Fibroblast of the conjunctiva (primary cell): ENCODE results near the gene SLX4IP.
"Not testable (repeated sequence)": the region's sequence is repeated elsewhere in the genome, so short reads cannot be mapped to it uniquely, and the experiment has no call there.

Experiments
- DNase-seq: peaks from one replicate; pipeline ENCODE4 v3.0.0-alpha.2; 2010; ENCODE audit warnings: low read depth

The SLX4IP gene

DNA sequence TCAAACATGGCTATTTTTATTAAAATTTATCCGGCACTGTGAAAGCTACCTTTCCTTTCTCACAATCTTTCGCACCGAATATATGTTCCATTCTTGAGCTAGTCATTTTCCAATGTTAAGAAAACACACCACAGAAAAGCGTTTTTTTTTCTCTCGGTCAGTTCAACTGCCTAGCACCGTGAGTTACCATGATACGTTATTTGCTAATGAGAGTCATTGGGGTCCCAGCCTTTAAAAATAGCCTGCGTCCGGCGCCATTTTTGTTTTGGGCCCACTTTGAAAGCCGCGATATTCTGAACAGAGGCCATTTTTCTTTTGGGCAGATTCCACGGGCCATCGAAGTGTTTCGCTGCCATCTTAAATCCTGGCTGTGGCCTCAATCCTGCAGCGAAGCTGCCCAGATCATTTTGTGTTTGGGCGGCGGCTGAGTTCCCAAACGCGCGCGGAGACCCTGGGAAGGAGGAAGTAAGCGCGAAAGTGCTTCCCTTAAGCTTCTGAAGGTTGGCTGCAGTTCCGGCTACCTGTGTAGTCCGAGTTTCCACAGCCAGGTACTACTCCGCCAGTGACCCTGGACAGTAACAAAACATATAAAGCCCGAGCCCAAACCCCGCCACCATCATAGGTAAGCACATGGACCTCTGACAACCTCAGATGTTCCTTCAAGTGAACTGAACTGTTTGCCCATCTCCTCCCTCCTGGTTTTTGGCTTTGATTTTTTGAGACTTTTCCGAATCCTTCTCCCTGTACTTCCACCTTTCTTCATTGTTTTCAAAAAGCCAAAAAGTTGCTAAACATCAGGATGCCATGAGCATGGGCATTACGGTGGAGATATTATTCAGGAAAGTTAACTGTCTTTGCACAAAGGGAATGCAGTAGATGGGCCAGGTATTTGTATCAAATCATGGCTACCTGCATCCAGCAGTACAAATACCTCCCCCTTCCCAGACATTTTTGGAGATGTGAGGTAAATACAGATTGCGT lies at the start of gene SLX4IP:
Gene SLX4IP, plus strand, starts transcription at position 474 of the 981 bp plus-strand sequence. CDS start 22,900 bp downstream, outside the sequence.
- DNase-seq, result peak; percentile 94

- no peak for DNase-seq
Measured at GRCh38 chr20:10385850-10386544, 49.1 kb upstream of the SLX4IP start.

- no peak for DNase-seq
Measured at GRCh38 chr20:10387686-10388085, 47.4 kb upstream of the SLX4IP start.

- DNase-seq, result no peak
Measured at GRCh38 chr20:10388597-10388996, 46.5 kb upstream of the SLX4IP start.

DNA sequence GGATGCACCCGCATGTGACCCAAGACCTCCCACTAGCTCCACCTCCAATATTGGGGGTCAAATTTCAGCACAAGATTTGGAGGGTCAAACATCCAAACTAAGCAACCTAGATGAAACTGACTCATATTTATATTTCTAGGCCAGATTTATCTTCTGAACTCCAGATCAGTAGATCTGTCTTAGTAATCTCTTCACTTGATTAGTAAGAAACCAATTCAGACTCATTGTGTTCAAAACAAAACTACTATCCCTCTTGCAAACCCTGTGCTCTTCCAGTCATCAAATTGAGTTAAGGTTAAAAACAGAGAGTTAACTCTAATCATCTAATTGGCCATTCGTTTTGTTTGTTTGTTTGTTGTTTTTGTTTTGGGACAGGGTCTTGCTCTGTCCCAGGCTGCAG lies 44.4 kb upstream of the SLX4IP start:
- DNase-seq, result no peak

- not testable (repeated sequence) for DNase-seq
Measured at GRCh38 chr20:10394752-10395151, 40.4 kb upstream of the SLX4IP start.

GRCh38 chr20:10398834-10399369 lies 36.2 kb upstream of the SLX4IP start:
- DNase-seq, result no peak

- no peak for DNase-seq
Measured at GRCh38 chr20:10402938-10403608, 32.0 kb upstream of the SLX4IP start.

GRCh38 chr20:10404023-10404628 lies 31.0 kb upstream of the SLX4IP start:
- no peak for DNase-seq

DNA sequence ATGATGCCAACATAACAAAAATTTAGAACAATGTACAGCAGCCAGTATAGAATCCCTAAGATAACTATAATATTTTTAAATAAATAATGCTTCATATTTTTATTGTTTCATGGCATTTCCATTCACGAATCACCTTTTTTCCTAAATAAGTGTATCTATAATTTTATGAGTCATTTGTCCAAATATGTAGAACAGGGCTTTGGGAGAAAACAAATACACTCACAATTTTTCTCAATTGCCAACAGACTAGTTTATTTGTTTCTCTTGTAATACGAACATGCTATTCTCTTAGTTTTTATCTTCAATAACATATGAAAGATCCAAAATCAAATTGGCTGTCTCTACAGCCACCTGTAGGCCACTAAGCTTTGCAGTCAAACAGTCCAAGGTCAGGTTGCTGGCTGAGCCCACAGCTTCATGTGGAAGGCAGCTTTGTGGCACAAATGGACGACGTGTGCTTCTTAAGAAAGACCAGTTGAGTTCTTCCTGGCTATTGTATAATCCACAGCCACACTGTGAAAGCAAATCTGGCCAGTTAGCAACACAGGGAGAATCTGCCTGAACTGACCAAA lies 30.1 kb upstream of the SLX4IP start:
- DNase-seq, result no peak

GRCh38 chr20:10408108-10408813 lies 26.8 kb upstream of the SLX4IP start:
- DNase-seq, result no peak

- DNase-seq, result no peak
Measured at GRCh38 chr20:10411673-10412072, 23.4 kb upstream of the SLX4IP start.

GRCh38 chr20:10412591-10413408 lies 22.3 kb upstream of the SLX4IP start:
- DNase-seq, result no peak

GRCh38 chr20:10415013-10415650 lies 20.0 kb upstream of the SLX4IP start:
- DNase-seq, result no peak

DNA sequence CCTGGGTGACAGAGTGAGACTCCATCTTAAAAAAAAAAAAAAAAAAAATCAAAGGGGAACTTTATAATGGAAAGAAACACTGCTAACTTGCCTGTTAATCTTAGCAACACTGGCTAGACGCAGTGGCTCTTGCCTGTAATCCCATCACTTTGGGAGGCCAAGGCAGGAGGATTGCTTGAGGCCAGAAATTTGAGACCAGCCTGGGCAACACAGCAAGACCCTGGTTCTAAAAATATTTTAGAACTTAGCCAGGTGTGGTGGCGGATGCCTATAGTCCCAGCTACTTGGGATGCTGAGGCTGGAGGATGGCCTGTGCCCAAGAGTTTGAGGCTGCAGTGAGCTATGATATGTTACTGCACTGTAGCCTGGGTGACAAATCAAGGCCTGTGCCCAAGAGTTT lies 17.9 kb upstream of the SLX4IP start:
- not testable (repeated sequence) for DNase-seq

DNA sequence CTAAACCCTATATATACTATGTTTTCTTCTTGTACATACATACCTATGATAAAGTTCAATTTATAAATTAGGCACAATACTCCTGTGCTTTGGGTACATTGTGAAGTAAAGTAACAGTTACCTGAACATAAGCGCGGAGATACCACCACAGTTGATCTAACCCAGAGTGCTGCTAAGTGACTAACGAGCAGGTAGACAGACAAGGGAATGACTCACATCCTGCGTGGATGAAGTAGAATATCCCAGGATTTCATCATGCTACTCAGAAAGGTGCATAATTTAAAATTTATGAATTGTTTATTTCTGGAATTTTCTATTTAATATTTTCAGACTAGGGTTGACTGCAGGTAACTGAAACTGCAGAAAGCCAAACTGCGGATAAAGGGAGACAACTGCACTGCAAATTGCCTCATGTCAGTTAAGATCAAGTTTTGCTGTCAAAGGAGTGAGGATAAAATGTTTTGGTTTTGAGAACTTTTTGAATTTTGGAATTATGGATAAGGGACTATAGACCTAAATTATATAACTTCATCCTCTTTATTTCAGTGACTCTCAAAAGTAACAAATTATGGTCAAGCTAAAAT lies 15.5 kb upstream of the SLX4IP start:
- no peak for DNase-seq

GRCh38 chr20:10423735-10424134 lies 11.4 kb upstream of the SLX4IP start:
- no peak for DNase-seq

DNA sequence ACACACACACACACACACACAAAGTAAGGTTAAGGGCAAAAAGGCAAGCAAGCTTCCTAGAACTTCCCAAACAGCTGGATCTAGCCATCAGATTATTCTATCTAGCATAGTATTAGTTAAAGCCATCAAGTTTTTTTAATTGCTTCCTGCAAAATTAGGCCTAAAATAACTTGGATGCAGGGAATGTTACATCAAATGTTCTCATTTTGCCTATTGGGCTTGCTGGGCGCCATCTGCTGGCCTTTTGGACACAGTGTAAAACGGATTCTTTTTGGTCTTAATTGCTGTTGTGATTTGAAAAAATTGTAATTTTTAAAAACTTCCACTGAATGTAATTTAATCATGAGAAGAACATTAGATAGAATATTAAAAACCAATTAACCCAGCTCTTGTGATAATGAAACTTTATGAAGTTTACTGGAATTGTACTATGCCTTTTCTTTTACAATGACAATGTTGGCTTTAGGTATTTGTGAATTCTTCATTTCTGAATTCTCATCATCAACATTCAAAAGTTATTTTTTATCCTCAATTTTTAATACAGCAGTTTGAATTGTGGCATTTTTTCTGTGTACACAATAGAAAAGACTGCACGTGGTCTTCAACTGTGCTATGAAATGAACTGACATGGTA lies 7.9 kb upstream of the SLX4IP start:
- peak; percentile 48 for DNase-seq

GRCh38 chr20:10428008-10428407 lies 7.1 kb upstream of the SLX4IP start:
- DNase-seq, result no peak
